ENCODE measurements around the gene MYO6. TPM values are rescaled to one million over a fixed set of nuclear protein-coding genes. Genes with fewer than 3 reads are reported as not detected.

MYO6 gene
- total RNA-seq, 1 experiment from 2014 or later: 26.8 TPM

GRCh38 chr6:75874224-75874623 is 125.2 kb downstream of the MYO6 start:
- BruUV-seq (replicated peaks): no TSS peak
- CTCF ChIA-PET: no interaction called here
- no peak overlapping the region for H3K27ac Mint-ChIP-seq (ENCODE audit: low read depth, unreplicated experiment)
- no peak overlapping the region for H3K4me3 Mint-ChIP-seq (ENCODE audit: unreplicated experiment)
- no peaks in the 10 kb centered on the region for H3K27me3 Mint-ChIP-seq (ENCODE audit: insufficient read depth, unreplicated experiment)
- H3K9me3 Mint-ChIP-seq (ENCODE audit: unreplicated experiment): no peaks in the 10 kb centered on the region
- no peaks in the 10 kb centered on the region for H3K4me1 Mint-ChIP-seq (ENCODE audit: insufficient read depth, unreplicated experiment)
- H3K36me3 Mint-ChIP-seq (ENCODE audit: insufficient read depth, unreplicated experiment): peaks cover 10% of the 10 kb centered on the region
- no peak for TF ChIP-seq CTCF (IDR thresholded peaks at IDR 0.05; ENCODE audit: unreplicated experiment)
- POLR2A ChIA-PET: interaction anchor here (0.6 kb wide), 1 partner anchor 61 kb away, joined by 3 read pairs; no protein-coding TSS in a partner anchor
- DNase-seq (ENCODE audit: unreplicated experiment): no peak
- intact Hi-C loops (cut with micrococcal nuclease): no loop called here

GRCh38 chr6:75876152-75876551 is 127.1 kb downstream of the MYO6 start:
- Mint-ChIP-seq H3K4me1 (ENCODE audit: insufficient read depth, unreplicated experiment) (no peaks in the 10 kb centered on the region), H3K27ac (ENCODE audit: low read depth, unreplicated experiment) (no peak overlapping the region), H3K9me3 (ENCODE audit: unreplicated experiment) (no peaks in the 10 kb centered on the region), H3K4me3 (ENCODE audit: unreplicated experiment) (no peak overlapping the region), H3K27me3 (ENCODE audit: insufficient read depth, unreplicated experiment) (no peaks in the 10 kb centered on the region), H3K36me3 (ENCODE audit: insufficient read depth, unreplicated experiment) (peaks cover 10% of the 10 kb centered on the region)
- intact Hi-C loops (cut with micrococcal nuclease): no loop called here
- ChIA-PET CTCF (interaction anchor here (0.7 to 10.3 kb wide), 3 partner anchors 10 to 1861 kb away, joined by 3 to 80 read pairs (median 3); no protein-coding TSS in a partner anchor), POLR2A (interaction anchor here (1.1 kb wide), 1 partner anchor 17 kb away, joined by 4 read pairs; no protein-coding TSS in a partner anchor)
- BruUV-seq (replicated peaks): no TSS peak
- no peak for DNase-seq (ENCODE audit: unreplicated experiment)
- no peak for TF ChIP-seq CTCF (IDR thresholded peaks at IDR 0.05; ENCODE audit: unreplicated experiment)

GRCh38 chr6:75880305-75880704 is 131.3 kb downstream of the MYO6 start:
- peaks cover 4% of the 10 kb centered on the region for H3K36me3 Mint-ChIP-seq (ENCODE audit: insufficient read depth, unreplicated experiment)
- no peak overlapping the region for H3K27ac Mint-ChIP-seq (ENCODE audit: low read depth, unreplicated experiment)
- intact Hi-C loops (cut with micrococcal nuclease): no loop called here
- ChIA-PET CTCF (interaction anchor here (1.3 to 10.3 kb wide), 2 partner anchors 12 to 18 kb away, joined by 3 to 80 read pairs; no protein-coding TSS in a partner anchor), POLR2A (no interaction called here)
- no TSS peak for BruUV-seq (replicated peaks)
- H3K4me1 Mint-ChIP-seq (ENCODE audit: insufficient read depth, unreplicated experiment): no peaks in the 10 kb centered on the region
- H3K9me3 Mint-ChIP-seq (ENCODE audit: unreplicated experiment): no peaks in the 10 kb centered on the region
- H3K27me3 Mint-ChIP-seq (ENCODE audit: insufficient read depth, unreplicated experiment): no peaks in the 10 kb centered on the region
- no peak for DNase-seq (ENCODE audit: unreplicated experiment)
- no peak for TF ChIP-seq CTCF (IDR thresholded peaks at IDR 0.05; ENCODE audit: unreplicated experiment)
- H3K4me3 Mint-ChIP-seq (ENCODE audit: unreplicated experiment): no peak overlapping the region

GRCh38 chr6:75882734-75883133 is 133.7 kb downstream of the MYO6 start:
- H3K27me3 Mint-ChIP-seq (ENCODE audit: insufficient read depth, unreplicated experiment): no peaks in the 10 kb centered on the region
- POLR2A ChIA-PET: no interaction called here
- H3K9me3 Mint-ChIP-seq (ENCODE audit: unreplicated experiment): no peaks in the 10 kb centered on the region
- CTCF ChIA-PET: interaction anchor here (0.6 to 10.3 kb wide), 2 partner anchors 10 to 42 kb away, joined by 3 to 80 read pairs; no protein-coding TSS in a partner anchor
- peak; percentile 50 for DNase-seq (ENCODE audit: unreplicated experiment)
- H3K4me3 Mint-ChIP-seq (ENCODE audit: unreplicated experiment): no peak overlapping the region
- H3K36me3 Mint-ChIP-seq (ENCODE audit: insufficient read depth, unreplicated experiment): no peaks in the 10 kb centered on the region
- intact Hi-C loops (cut with micrococcal nuclease): no loop called here
- TF ChIP-seq CTCF (IDR thresholded peaks at IDR 0.05; ENCODE audit: unreplicated experiment): no peak
- no TSS peak for BruUV-seq (replicated peaks)
- no peak overlapping the region for H3K27ac Mint-ChIP-seq (ENCODE audit: low read depth, unreplicated experiment)
- H3K4me1 Mint-ChIP-seq (ENCODE audit: insufficient read depth, unreplicated experiment): no peaks in the 10 kb centered on the region
